SK-N-MC (cell line): Measurements from ENCODE around the gene COLGALT1.

ENCODE experiments used
- EZH2 ChIP-seq: fragments of 200-600 bp; sonication (generic); IDR thresholded peaks from one replicate; pipeline ENCODE4 v1.6.1; 2017; ENCODE audit warnings: antibody characterized with exemption
- POLR2AphosphoS5 ChIP-seq: IDR thresholded peaks from 2 replicates; pipeline ENCODE4 v1.6.1; 2012; ENCODE audit warnings: mild to moderate bottlenecking, low read depth, low read length, borderline replicate concordance

DNA sequence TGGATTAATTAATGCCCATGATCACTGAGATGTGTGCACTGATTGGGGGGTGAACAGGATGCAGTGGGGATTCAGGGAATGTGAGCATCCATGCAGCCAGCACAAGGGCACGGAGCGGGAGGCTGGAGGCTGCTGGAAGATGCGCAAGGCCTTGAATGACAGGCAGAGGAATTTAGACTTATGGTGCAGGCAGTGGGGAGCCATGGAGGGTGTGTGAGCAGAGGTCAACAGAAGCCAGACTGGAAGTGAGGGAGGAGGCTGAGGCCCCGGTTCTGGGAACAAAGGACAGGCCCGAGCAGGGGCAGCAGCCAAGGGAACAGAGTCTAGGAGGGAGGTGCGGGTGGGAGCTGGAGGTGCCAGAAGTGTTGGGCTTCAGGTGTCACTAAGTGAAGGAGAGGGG, 7.3 kb upstream of the COLGALT1 start:
- TF ChIP-seq POLR2AphosphoS5 (no peak), EZH2 (no peak)
